HEK293 (cell line): ENCODE measurements around the gene MMRN2.

Source experiments
- CTCF ChIA-PET: fragments of 350-600 bp; formaldehyde crosslinking; extraction: SDS; loops from one replicate; lab custom pipeline; 2021; ENCODE audit warnings: antibody characterized with exemption; lab: Yijun Ruan, JAX
- POLR2A ChIA-PET: fragments of 300-600 bp; formaldehyde crosslinking; extraction: SDS; loops from one replicate; lab custom pipeline; 2020; ENCODE audit warnings: antibody characterized with exemption, inconsistent platforms; lab: Yijun Ruan, JAX
- H3K27ac ChIP-seq: fragments of 200-500 bp; sonication (Bioruptor generic); 2 replicates; pipeline ENCODE4 v1.5.1; 2014; ENCODE audit warnings: low read depth, low read length, control low read depth, inconsistent platforms; ENCODE audit errors: extremely low read depth
- H3K36me3 ChIP-seq, 2 experiments: fragments of 200-500 bp in 1 of 2; sonication (Bioruptor generic) in 1 of 2; 1 replicate in 1 of 2; 2 replicates in 1 of 2; pipeline ENCODE4 v1.5.1; 2014 to 2017; ENCODE audit warnings: inconsistent platforms in 2 of 2, low read length in 2 of 2; ENCODE audit not compliant: control insufficient read depth in 2 of 2, insufficient read depth in 1 of 2
- H3K4me1 ChIP-seq: fragments of 200-500 bp; sonication (Bioruptor generic); 2 replicates; pipeline ENCODE4 v1.5.1; 2014; ENCODE audit warnings: mild to moderate bottlenecking, low read length, inconsistent platforms; ENCODE audit not compliant: control insufficient read depth, insufficient read depth
- H3K4me3 ChIP-seq: 2 replicates; pipeline ENCODE4 v1.5.1; 2011; ENCODE audit warnings: low read depth, mild to moderate bottlenecking, control low read depth, low read length, moderate library complexity
- H3K9me3 ChIP-seq: fragments of 200-500 bp; sonication (Bioruptor generic); 2 replicates; pipeline ENCODE4 v1.5.1; 2014; ENCODE audit warnings: low read depth, low read length, inconsistent platforms; ENCODE audit not compliant: control insufficient read depth, insufficient read depth
- BCL11A ChIP-seq: fragments of 450-650 bp; formaldehyde crosslinking; IDR thresholded peaks from 2 replicates; pipeline ENCODE4 v1.5.1; 2016; ENCODE audit warnings: low read depth, missing biosample characterization, missing genetic modification characterization
- GLI2 ChIP-seq: fragments of 450-650 bp; formaldehyde crosslinking; IDR thresholded peaks from 2 replicates; pipeline ENCODE4; 2017; ENCODE audit warnings: missing biosample characterization, missing genetic modification characterization, low read depth, borderline replicate concordance
- GLIS2 ChIP-seq: fragments of 450-650 bp; formaldehyde crosslinking; IDR thresholded peaks from 2 replicates; pipeline ENCODE4 v1.5.1; 2016; ENCODE audit warnings: missing biosample characterization, missing genetic modification characterization
- HOXC10 ChIP-seq: sonication (generic); formaldehyde crosslinking; IDR thresholded peaks from 2 replicates; pipeline ENCODE4 v1.8.1; 2023; ENCODE audit warnings: mild to moderate bottlenecking, missing genetic modification reagents
- KLF10 ChIP-seq: fragments of 450-650 bp; IDR thresholded peaks from 2 replicates; pipeline ENCODE4 v1.5.1; 2018; ENCODE audit warnings: missing biosample characterization, mild to moderate bottlenecking, missing genetic modification characterization
- MEIS1 ChIP-seq: sonication (generic); formaldehyde crosslinking; IDR thresholded peaks from 2 replicates; pipeline ENCODE4 v1.8.1; 2022; ENCODE audit warnings: missing genetic modification reagents, mild to moderate bottlenecking, borderline replicate concordance
- OVOL3 ChIP-seq: fragments of 450-650 bp; formaldehyde crosslinking; IDR thresholded peaks from 2 replicates; pipeline ENCODE4 v1.5.1; 2016; ENCODE audit warnings: missing biosample characterization, missing genetic modification characterization
- PATZ1 ChIP-seq: fragments of 450-650 bp; formaldehyde crosslinking; IDR thresholded peaks from 2 replicates; pipeline ENCODE4 v1.5.1; 2016; ENCODE audit warnings: missing biosample characterization, missing genetic modification characterization
- SP2 ChIP-seq: fragments of 450-650 bp; formaldehyde crosslinking; IDR thresholded peaks from 2 replicates; pipeline ENCODE4 v1.5.1; 2016; ENCODE audit warnings: missing biosample characterization, missing genetic modification characterization
- YY1 ChIP-seq: fragments of 450-650 bp; formaldehyde crosslinking; IDR thresholded peaks from 2 replicates; pipeline ENCODE4 v1.5.1; 2018; ENCODE audit warnings: missing biosample characterization, missing genetic modification characterization
- ZBTB48 ChIP-seq: fragments of 450-650 bp; formaldehyde crosslinking; IDR thresholded peaks from 2 replicates; pipeline ENCODE4 v1.5.1; 2016; ENCODE audit warnings: missing biosample characterization, missing genetic modification characterization
- ZIC2 ChIP-seq: fragments of 450-650 bp; formaldehyde crosslinking; IDR thresholded peaks from 2 replicates; pipeline ENCODE4 v1.5.1; 2016; ENCODE audit warnings: missing biosample characterization, missing genetic modification characterization
- ZNF146 ChIP-seq: fragments of 450-650 bp; formaldehyde crosslinking; IDR thresholded peaks from 2 replicates; pipeline ENCODE4 v1.5.1; 2016; ENCODE audit warnings: missing biosample characterization, missing genetic modification characterization
- ZNF16 ChIP-seq: fragments of 450-650 bp; formaldehyde crosslinking; IDR thresholded peaks from 2 replicates; pipeline ENCODE4 v1.5.1; 2016; ENCODE audit warnings: low read depth, missing biosample characterization, missing genetic modification characterization
- ZNF311 ChIP-seq: fragments of 450-650 bp; formaldehyde crosslinking; IDR thresholded peaks from 2 replicates; pipeline ENCODE4 v1.5.1; 2017; ENCODE audit warnings: missing biosample characterization, missing genetic modification characterization, borderline replicate concordance
- ZNF324 ChIP-seq: fragments of 450-650 bp; formaldehyde crosslinking; IDR thresholded peaks from 2 replicates; pipeline ENCODE4 v1.5.1; 2016; ENCODE audit warnings: missing biosample characterization, missing genetic modification characterization
- ZNF391 ChIP-seq: fragments of 450-650 bp; formaldehyde crosslinking; IDR thresholded peaks from 2 replicates; pipeline ENCODE4 v1.5.1; 2016; ENCODE audit warnings: low read depth, missing biosample characterization, missing genetic modification characterization, borderline replicate concordance
- ZNF416 ChIP-seq: fragments of 450-650 bp; formaldehyde crosslinking; IDR thresholded peaks from 2 replicates; pipeline ENCODE4 v1.5.1; 2016; ENCODE audit warnings: missing biosample characterization, missing genetic modification characterization
- ZNF544 ChIP-seq: fragments of 450-650 bp; formaldehyde crosslinking; IDR thresholded peaks from 2 replicates; pipeline ENCODE4 v1.5.0; 2017; ENCODE audit warnings: missing biosample characterization, missing genetic modification characterization
- ZNF560 ChIP-seq: fragments of 450-650 bp; formaldehyde crosslinking; IDR thresholded peaks from 2 replicates; pipeline ENCODE4 v1.5.1; 2017; ENCODE audit warnings: missing biosample characterization, missing genetic modification characterization, borderline replicate concordance
- ZNF777 ChIP-seq: fragments of 450-650 bp; formaldehyde crosslinking; IDR thresholded peaks from 2 replicates; pipeline ENCODE4 v1.5.1; 2017; ENCODE audit warnings: missing biosample characterization, missing genetic modification characterization, borderline replicate concordance
- TF ChIP-seq, protein P1 (sequence below): fragments of 450-650 bp; formaldehyde crosslinking; IDR thresholded peaks from 2 replicates; pipeline ENCODE4 v1.5.1; 2017; ENCODE audit warnings: missing biosample characterization, missing genetic modification characterization

Gene MMRN2

DNA sequence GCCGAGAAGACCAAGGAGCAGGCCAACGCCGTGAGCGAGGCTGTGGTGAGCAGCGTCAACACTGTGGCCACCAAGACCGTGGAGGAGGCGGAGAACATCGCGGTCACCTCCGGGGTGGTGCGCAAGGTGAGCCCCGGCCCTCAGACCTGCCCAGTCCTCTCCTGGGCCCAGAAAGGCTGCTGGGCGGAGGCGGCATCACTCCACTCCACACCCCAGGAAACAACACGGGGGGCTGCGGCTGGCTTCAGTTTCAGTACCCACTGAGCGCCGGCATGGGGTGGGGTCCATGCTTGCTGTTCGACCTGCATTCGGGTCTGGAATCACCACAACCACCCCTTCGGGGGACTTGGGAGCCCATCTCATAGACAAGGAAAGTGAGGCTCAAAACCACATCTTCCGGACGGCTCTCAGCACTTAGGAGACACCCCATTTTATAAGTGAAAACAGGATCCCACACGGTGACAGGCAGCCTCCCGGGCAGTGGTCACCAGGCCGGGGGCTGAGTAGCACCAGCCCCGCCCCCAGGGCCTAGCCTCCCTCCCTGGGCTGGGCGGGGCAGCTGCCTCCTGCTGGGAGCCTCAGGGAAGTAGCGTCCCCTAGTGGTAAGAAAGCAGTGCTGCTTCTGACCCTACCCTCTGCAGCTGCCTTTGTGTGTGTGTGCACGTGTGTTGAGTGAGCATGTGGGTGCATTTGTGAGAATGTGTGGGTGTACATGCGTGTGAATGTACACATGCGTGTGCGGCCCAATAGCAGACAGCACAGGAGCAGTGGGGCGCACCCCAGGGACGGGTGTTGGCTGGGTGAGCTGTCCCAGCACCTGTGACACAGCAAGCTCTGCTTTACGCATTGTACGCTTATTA, 2.8 kb upstream of the MMRN2 start (continued):
- TF ChIP-seq ZNF416 (tag by site-specific recombination): no peak
- TF ChIP-seq OVOL3 (tag by site-specific recombination): no peak

GRCh38 chr10:86959737-86960002, 2.3 kb upstream of the MMRN2 start:
- H3K36me3 ChIP-seq: no peaks in the 10 kb centered on the region
- ChIA-PET POLR2A (no interaction called here), CTCF (interaction anchor here (0.8 to 2.5 kb wide), 4 partner anchors 10 to 266 kb away, joined by 3 to 14 read pairs (median 8); no protein-coding TSS in a partner anchor)
- no peak overlapping the region for H3K27ac ChIP-seq
- H3K9me3 ChIP-seq: no peaks in the 10 kb centered on the region
- no peaks in the 10 kb centered on the region for H3K4me1 ChIP-seq
- H3K4me3 ChIP-seq: no peak overlapping the region
- TF ChIP-seq, protein P1, sequence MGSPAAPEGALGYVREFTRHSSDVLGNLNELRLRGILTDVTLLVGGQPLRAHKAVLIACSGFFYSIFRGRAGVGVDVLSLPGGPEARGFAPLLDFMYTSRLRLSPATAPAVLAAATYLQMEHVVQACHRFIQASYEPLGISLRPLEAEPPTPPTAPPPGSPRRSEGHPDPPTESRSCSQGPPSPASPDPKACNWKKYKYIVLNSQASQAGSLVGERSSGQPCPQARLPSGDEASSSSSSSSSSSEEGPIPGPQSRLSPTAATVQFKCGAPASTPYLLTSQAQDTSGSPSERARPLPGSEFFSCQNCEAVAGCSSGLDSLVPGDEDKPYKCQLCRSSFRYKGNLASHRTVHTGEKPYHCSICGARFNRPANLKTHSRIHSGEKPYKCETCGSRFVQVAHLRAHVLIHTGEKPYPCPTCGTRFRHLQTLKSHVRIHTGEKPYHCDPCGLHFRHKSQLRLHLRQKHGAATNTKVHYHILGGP (tag by site-specific recombination): no peak
- TF ChIP-seq ZNF544 (tag by site-specific recombination) (no peak), YY1 (tag by site-specific recombination) (no peak), GLIS2 (tag by site-specific recombination) (peak; percentile 10; the same call in 1 of the 2 replicates)

- H3K4me1 ChIP-seq: no peaks in the 10 kb centered on the region
- ChIA-PET POLR2A (no interaction called here), CTCF (interaction anchor here (0.8 to 3.8 kb wide), 5 partner anchors 10 to 266 kb away, joined by 3 to 21 read pairs (median 11); no protein-coding TSS in a partner anchor)
- H3K36me3 ChIP-seq: no peaks in the 10 kb centered on the region
- no peak overlapping the region for H3K4me3 ChIP-seq
- no peak overlapping the region for H3K27ac ChIP-seq
- TF ChIP-seq ZBTB48 (tag by site-specific recombination) (no peak), KLF10 (tag by site-specific recombination) (no peak), ZNF777 (tag by site-specific recombination) (no peak), BCL11A (tag by site-specific recombination) (0 out of 2 replicates have a peak, but pooled peaks have one; percentile 18), ZNF560 (tag by site-specific recombination) (no peak), YY1 (tag by site-specific recombination) (no peak), ZNF391 (tag by site-specific recombination) (no peak), ZNF16 (tag by site-specific recombination) (no peak), SP2 (tag by site-specific recombination) (peak; percentile 48), PATZ1 (peak; percentile 38; the same call in 1 of the 2 replicates), GLI2 (tag by site-specific recombination) (no peak), ZNF146 (tag by site-specific recombination) (no peak), ZNF324 (tag by site-specific recombination) (no peak), GLIS2 (tag by site-specific recombination) (peak; percentile 20), ZIC2 (tag by site-specific recombination) (peak; percentile 66; the same call in 1 of the 2 replicates), ZNF311 (tag by site-specific recombination) (no peak), HOXC10 (CRISPR knock-in tag) (no peak), MEIS1 (CRISPR knock-in tag) (no peak)
- H3K9me3 ChIP-seq: no peaks in the 10 kb centered on the region
Observed at GRCh38 chr10:86958901-86959736, 1.7 kb upstream of the MMRN2 start.
